GM12865 (cell line): Measurements from ENCODE around the gene SFMBT2.
"Not testable (repeated sequence)": the region's sequence is repeated elsewhere in the genome, so short reads cannot be mapped to it uniquely, and the experiment has no call there.

Experiments used
- DNase-seq: peaks from one replicate; pipeline ENCODE4 v3.0.0; 2010; ENCODE audit warnings: low read depth
- H3K4me3 ChIP-seq: 2 replicates; pipeline ENCODE4 v1.5.1; 2011; ENCODE audit warnings: mild to moderate bottlenecking, low read depth, low read length, control low read depth
- CTCF ChIP-seq: IDR thresholded peaks from 2 replicates; pipeline ENCODE4 v1.5.1; 2011; ENCODE audit warnings: low read length, control low read depth, low read depth, inconsistent platforms; ENCODE audit not compliant: insufficient read depth; ENCODE audit errors: missing control alignments

The SFMBT2 gene

GRCh38 chr10:7233259-7233991 lies 177.4 kb downstream of the SFMBT2 start:
- TF ChIP-seq CTCF, result no peak
- no peak for DNase-seq
- no peak overlapping the region for H3K4me3 ChIP-seq

DNA sequence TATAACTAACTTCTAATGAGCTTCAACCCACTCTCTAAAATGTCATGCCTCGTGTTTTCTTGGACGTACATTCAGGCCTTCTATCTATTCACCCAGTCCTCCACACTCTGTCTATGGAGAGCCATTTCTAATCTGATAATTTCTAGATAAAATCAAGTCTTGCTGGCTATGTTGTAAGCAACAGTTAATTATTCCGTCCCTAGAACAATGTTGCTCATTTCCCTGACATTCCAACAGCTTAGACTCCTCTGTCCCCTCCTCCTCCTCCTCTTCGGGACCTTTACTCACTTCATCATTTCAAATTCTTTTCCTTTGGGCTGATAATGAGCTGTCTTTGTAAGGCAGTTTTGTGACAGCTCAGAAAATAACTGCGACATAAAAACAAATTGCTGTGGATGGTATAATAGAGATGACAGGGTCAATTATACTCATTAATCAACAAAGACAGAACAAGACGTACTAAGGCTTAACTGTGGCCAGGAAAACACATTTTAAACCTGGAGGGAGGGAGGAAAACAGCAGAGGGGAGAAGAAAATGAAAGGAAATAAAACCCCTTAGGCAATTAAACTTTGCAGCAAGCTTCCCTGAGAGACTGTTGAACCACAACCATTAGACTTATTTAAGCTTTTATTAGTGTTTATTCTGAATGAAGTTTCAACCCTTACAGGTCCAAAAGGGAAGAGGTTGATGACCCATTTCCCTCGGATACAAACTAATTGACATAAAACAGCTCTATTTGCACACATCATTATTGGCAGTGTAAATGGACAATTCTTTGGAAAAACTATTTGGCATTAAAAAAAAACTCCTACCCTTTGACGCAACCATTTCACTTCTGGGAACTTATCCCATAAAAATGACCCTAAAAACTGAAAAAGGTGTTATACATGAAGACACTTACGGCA lies 179.1 kb downstream of the SFMBT2 start:
- no peak for DNase-seq
- no peak for TF ChIP-seq CTCF
- H3K4me3 ChIP-seq, result no peak overlapping the region

DNA sequence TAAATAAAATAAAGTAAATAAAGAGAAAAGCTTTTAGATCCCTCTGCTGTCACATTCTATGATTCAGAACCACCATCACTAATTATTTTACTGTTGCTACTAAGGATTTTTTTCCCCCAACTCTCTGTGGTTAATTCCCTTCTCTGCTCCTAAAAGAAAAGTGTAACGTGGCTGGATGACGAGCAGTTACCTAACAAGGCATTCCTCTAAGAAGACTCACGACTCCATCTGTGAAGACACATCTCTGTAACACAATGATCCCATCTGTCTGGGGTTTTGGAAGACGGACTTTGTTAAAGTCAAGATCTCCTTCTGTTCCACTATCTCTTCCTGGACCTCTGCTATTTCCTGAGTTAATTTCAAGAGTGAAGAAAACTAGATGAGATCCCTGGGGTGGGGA lies 179.9 kb downstream of the SFMBT2 start:
- no peak for DNase-seq
- TF ChIP-seq CTCF, result no peak
- no peak overlapping the region for H3K4me3 ChIP-seq

DNA sequence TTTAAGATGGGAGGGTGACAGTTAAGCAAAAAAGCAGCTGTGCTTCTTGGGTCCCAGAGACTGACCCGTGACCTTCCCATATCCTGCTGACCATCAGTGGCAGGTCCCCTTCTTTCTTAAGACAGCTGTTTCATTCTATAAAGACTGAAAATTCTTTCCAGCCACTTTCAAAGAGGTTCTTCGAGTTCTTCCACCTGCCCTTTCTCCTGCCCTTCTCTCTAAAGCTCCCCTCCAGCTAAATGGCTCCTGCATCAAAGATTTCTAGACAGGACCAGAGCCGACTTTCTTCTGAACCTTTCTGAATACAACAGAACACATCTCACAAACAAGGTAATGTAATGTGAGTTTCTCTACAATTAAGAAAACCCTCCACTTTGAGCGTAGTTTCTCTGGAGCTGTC lies 180.8 kb downstream of the SFMBT2 start:
- DNase-seq, result no peak
- no peak for TF ChIP-seq CTCF
- no peak overlapping the region for H3K4me3 ChIP-seq

- H3K4me3 ChIP-seq, result no peak overlapping the region
- no peak for DNase-seq
- TF ChIP-seq CTCF, result no peak
Observed at GRCh38 chr10:7225133-7225532, 185.7 kb downstream of the SFMBT2 start.

GRCh38 chr10:7218968-7219367 lies 191.9 kb downstream of the SFMBT2 start:
- H3K4me3 ChIP-seq, result no peak overlapping the region
- DNase-seq, result no peak
- TF ChIP-seq CTCF, result no peak

DNA sequence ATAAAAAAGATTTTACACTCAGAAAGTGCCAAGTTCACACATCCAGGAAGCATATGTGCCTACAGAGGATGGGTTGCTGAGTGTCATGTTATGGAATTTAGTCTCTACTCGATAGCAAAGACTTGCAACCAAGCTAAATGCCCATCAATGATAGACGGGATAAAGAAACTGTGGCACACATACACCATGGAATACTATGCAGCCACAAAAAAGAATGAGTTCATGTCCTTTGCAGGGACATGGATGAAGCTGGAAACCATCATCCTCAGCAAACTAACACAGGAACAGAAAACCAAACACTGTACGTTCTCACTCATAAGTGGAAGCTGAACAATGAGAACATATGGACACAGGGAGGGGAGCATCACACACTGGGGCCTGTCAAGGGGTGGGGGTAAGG lies 198.1 kb downstream of the SFMBT2 start:
- not testable (repeated sequence) for DNase-seq, H3K4me3 ChIP-seq
